GM12865 (cell line): ENCODE measurements around the gene GNAS-AS1.
A peak's percentile ranks its signal among the peaks of the same experiment; 100 is the strongest.

Experiments
- DNase-seq: peaks from one replicate; pipeline ENCODE4 v3.0.0; 2010; ENCODE audit warnings: low read depth
- H3K4me3 ChIP-seq: 2 replicates; pipeline ENCODE4 v1.5.1; 2011; ENCODE audit warnings: mild to moderate bottlenecking, low read depth, low read length, control low read depth
- TF ChIP-seq, protein P1 (sequence below): IDR thresholded peaks from 2 replicates; pipeline ENCODE4 v1.5.1; 2011; ENCODE audit warnings: low read length, control low read depth, low read depth, inconsistent platforms; ENCODE audit not compliant: insufficient read depth; ENCODE audit errors: missing control alignments

GNAS-AS1 gene

DNA sequence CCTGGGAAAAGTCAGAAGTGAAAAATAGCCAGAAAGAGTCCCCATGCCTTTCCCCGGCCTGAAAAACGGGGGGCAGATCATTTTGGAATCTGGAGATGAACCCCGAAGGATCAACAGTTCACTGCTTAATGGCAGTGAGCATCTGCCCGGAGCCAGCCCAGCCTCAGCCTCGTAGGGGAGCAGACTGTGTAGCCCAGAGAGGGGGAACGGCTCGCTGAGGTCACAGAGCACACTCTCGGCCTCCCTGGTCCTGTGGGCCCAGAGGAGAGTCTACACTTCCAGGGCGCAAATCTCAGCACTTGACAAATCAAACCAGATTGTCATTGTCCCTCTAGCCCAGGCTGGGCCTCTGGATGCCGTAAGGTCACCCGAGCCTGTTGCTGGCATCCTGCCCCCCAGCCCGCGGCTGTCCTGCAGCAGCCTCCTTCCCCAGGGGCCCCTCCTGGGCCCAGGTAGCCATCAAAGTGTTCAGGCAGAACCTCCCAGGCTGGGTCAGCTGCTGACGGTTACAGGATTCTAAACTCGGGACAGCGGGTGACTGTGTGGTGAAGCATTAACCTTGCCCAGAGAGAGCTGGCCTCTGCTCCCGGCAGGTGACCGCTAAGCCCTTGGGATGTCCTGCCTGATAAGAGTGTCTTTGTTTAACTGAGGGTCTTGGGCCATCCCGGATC lies 56.1 kb downstream of the GNAS-AS1 start:
- TF ChIP-seq, protein P1, sequence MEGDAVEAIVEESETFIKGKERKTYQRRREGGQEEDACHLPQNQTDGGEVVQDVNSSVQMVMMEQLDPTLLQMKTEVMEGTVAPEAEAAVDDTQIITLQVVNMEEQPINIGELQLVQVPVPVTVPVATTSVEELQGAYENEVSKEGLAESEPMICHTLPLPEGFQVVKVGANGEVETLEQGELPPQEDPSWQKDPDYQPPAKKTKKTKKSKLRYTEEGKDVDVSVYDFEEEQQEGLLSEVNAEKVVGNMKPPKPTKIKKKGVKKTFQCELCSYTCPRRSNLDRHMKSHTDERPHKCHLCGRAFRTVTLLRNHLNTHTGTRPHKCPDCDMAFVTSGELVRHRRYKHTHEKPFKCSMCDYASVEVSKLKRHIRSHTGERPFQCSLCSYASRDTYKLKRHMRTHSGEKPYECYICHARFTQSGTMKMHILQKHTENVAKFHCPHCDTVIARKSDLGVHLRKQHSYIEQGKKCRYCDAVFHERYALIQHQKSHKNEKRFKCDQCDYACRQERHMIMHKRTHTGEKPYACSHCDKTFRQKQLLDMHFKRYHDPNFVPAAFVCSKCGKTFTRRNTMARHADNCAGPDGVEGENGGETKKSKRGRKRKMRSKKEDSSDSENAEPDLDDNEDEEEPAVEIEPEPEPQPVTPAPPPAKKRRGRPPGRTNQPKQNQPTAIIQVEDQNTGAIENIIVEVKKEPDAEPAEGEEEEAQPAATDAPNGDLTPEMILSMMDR, result no peak
- DNase-seq, result no peak
- H3K4me3 ChIP-seq, result no peak overlapping the region

DNA sequence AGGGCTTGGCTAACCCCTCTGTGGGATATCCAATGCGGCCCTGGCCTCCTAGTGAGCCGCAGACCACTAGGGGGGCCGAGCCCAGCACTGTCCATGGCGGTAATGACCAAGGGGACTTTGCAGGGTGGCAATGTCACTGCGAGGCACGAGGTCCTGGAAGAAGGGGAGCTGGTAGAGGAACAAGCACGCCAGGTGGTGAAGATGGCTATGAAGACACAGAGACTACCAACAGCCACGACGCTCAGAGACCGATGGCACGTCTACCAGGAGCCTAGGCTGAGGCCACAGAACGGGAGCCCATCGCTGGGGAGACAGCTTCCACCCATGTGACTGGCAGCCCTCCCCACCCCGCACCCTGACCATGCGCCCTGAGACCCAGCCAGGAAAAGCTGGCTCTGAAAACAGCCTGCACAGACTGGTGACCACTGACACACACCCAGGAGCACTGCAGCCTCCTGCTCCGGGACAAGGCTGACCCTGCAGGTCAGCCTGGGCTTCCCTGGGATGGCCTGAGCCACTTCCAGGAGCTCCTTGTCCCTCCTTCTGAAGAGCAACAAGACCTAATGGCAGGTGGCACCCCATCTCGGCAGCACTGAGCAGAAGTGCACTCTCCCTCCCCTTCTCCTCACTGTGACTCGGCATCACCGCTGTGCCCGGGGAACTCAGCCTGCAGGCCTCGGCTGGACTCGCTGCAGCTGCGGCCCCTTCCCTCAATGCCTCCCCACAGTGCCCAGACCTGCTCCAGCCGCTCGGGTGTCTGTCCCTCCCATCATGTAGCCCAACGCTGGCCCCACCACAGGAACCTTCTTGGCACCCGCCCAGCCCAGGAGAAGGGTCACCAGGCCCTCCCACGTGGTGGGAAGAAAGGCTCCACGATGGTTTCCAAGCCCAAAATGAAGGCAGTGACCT lies 56.9 kb downstream of the GNAS-AS1 start:
- no peak for DNase-seq
- no peak overlapping the region for H3K4me3 ChIP-seq
- TF ChIP-seq, protein P1, result no peak

DNA sequence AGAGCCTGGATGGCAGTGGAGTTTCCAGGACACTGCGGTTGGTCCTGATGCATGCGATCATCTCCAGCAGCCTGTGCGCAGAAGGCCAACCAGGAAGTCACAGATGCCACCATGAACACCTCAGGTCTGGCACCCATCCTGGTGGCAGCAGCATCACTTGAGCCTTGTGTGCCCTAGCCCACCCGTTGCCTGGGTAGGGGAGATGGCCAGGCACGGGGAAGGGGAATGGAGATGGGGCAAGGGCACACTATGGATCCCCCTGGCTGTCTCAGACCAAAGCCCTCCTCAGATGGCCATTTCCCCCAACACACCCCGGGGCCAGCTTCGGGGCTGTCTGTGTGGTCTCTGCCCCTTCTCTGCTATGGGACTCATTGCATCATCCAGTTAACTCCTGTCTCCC lies 58.3 kb downstream of the GNAS-AS1 start:
- TF ChIP-seq, protein P1, result no peak
- no peak for DNase-seq
- H3K4me3 ChIP-seq, result no peak overlapping the region

DNA sequence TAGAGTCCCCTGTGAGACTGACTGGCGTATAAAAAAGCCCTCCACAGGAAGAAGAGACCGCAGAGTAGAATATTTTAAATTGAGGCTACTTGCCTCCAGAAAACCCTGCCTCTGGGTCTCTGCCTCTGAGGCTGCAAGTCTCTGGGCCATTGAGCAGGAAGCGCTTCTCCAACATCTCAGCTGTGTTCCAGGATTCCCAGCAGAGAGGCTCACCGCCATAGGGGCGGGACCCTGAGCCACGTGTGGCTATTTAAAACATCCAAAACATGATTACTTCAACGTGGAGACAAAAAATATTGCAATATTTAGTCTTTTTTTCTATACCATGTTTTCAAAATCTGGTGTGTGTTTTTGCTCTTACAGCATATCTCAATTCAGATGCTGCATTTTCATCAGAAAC lies 59.4 kb downstream of the GNAS-AS1 start:
- TF ChIP-seq, protein P1, result no peak
- no peak for DNase-seq
- no peak overlapping the region for H3K4me3 ChIP-seq

DNA sequence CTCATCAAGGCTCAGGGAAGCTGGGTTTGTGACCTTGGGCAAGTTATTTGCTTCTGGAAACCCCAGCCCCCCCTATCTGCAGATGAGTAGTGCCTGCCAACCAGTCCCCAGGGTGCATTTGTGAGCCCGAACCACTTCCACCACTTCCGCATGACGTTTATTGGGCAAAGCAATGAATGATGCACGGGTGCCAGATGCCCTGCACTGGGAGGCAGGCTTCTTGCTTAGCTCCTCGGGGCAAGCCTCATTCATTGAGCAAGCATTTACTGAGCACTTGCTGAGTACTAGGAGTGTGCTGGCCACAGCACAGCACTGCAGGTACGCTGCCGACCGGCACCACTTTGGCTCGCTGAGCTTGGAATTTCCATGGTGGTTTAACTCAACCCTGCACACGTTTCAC lies 60.2 kb downstream of the GNAS-AS1 start:
- H3K4me3 ChIP-seq, result no peak overlapping the region
- peak; percentile 3 for DNase-seq
- TF ChIP-seq, protein P1, result no peak

DNA sequence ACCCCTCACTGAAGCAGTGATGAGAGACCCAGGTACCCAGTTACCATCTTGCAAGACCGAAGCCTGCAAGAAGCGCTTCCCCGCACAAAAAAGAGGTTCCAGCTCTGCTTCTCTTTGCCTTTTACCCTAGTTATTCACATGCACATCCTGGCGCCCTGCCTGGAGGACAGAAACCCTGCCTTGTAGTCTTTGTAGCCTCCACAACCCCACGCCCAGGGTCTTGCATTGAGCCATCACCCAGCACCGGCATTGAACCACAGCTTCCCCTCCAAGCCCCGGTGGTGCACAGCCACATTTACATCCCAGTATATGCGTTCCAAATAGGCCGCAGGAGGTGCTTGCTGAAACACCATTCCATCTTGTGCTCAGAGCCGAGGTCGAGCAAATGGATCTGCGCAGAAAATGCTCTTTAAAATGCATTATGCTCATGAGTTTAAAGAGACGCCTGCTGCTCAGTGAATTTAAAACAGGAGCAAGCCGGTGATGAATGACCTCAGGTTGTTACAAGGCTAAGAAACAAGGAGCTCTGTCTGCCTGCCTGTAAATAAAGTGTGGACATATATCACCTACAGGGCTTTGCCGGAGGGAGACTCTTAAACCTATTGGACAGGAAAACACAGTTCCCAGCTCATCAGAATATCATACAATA lies 61.7 kb downstream of the GNAS-AS1 start:
- H3K4me3 ChIP-seq, result no peak overlapping the region
- TF ChIP-seq, protein P1, result no peak
- DNase-seq, result no peak
